HG02642 (cell line): ENCODE data around the gene MEGF11.

ENCODE experiments used
- ATAC-seq: cut with Tn5 transposase; IDR thresholded peaks from one replicate; pipeline ENCODE4 v1.9.1; 2021; ENCODE audit warnings: mild to moderate bottlenecking; ENCODE audit not compliant: unreplicated experiment, poor library complexity

The MEGF11 gene

DNA sequence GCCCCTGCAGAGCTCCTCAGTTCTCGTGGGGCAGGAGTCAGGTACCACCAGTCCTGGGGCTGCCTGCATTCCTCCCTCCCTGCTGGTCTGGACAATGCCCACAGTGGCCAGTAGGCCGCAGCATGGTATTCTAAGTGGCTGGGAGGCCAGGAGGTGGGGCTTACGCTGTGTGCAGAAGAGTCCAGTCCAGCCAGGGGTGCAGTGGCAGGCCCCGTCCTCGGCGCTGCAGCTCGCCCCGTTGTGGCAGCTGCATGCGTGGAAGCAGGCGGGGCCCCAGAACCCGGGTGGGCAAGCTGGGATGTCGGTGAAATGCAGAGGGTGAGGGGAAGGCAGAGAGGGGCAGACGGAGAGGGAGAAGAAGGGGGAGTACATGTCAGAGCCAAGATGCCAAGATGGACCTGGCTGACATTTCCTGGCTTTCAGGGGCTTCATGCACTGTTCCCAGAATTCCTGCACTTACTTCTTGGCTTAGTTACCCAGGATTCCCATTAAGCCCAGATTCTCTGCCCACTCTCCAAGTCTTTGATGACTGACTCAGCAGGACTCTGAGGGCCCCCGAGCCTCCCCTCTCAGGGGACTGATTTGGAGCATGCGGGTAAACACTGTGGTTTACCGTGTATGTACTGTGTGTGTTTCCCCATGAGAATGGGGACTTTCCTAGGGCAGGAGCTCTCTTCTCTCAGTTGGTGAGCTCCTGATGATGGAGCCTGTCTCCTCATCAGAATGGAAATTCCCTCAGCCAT lies 336.7 kb downstream of the MEGF11 start:
- peak; percentile 59 for ATAC-seq

DNA sequence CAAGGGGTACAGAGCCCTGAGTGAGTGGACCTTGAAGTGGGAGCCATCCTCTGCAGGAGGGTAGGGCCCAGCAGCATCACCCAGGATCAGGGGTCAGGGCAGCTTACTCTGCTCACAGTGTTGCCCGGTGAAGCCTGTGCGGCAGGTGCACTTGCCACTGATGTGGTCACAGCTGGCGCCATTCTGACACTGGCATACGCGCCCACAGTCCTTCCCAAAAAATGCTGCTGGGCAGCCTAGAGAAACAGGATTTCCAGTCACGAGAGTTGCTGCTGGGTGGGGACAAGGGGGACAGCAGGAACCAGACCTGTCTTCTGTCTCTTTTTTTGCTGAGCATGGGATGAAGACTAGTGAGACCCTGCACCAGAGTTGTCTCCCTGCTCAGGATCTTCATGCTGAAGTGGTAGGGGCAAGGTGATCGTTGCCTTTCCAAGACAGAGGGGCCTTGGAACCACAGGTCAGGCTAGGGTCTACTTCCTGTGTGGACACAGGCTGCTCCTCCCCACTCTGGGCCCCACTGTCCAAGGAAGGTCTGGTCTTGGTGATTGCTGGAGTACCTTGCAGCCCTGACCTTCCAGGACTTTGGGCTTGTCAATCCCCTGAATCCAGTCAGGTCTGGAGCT lies 337.4 kb downstream of the MEGF11 start:
- ATAC-seq, result no peak

DNA sequence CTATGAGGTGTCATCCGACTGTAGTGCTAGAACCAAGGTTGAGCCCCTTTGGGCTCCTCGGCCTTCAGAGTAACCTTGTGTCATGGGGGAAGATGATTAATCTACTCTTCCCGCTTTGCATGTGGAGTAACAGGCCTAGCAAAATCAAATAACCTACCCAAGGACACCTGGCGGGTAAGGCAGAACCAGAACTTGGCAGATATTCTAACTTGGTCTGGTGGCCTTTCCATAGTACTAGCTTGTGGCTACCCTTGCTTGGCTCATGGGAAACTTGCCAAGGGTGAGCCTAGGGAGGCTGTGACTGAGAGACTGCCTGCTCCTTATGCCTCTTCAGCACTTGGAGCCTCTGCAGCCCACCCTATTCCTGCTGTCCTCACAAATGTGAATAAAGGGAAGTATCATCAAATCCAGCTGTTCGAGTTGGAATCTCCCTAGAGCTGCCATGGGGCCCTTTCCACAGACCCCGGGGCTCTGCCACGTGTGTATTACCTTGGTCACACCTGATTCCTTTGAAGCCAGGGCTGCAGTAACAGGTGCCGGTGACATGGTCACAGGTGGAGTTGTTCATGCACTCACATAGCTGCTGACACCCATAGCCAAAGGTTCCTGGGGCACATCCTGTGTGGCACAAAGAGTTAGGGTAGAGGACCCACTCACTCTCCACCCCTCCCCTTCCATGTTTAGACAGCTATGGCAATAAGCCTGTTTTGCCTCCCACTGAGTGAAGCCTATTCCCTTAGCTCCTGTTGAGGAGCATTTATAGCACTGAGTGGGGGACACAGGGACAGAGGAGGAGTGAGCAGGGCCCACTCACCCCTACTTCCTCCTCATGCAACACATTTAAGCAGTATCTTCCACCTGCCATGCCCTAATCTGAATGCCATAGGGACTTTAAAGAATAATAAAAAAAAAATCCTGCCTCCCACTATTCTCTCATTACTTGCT lies 338.3 kb downstream of the MEGF11 start:
- ATAC-seq, result no peak

DNA sequence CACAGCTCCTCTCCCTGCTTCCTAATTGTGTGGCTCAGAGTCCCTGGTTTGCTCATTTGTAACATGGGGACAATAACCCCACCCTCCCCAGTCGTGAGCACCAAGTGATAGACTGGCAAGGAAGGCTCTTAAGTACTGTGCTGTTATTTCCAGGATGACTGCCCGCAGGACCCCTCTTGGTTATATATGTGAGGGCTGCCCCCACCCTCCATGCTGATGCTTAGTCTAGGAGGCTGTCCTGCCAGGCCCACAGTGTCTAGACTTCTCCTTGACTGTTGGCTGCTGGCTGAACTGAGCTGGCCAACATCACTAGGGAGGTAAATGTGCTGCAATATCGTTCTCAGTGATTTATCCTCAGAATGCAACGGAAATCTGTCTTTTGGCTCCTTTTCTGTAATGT lies 339.2 kb downstream of the MEGF11 start:
- ATAC-seq, result no peak

DNA sequence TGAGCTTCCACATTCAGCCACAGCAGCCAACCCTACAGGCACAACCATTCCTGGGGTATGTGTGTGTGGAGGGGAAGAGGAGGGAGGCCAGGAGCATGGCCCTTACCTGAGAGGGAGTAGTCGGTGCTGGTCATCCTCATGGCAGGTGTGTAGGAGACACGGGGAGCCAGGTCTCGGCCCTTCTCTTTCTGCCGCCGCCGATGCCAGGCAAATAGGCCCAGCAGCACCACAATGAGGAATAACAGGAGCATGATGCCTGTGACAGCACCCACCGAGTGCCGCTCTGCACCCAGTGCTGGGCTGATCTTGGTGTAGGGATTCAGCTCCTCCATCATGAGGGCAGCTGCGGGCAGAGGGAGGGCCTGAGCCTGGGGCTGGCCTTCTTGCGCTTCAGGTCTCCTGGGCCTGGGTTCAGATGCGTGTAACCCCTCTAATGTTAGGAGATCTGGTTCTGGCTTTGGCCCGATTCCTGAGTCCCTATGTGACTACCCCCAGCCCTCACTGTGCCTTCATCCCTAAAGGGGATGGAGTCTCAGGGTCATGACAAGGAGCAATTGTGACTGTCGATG lies 339.8 kb downstream of the MEGF11 start:
- ATAC-seq, result no peak

DNA sequence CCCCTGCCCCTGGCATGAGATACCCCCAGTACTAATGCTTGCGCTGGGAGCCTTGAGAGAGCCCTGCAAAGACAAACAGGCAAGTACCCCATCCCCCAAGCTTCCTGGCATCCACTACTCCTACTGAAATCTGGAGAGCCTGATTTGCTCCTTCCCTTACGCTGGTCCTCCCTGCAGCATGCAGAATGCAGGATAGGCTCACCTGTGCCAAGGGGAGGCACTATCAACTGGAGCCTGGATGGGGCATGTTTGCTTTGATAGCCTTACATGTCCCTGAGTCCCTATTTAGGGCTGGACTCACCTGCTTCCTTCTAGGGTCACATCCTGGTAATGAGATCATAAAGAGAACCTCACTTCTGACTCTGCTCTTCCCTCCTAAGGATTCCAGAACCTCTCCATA lies 341.3 kb downstream of the MEGF11 start:
- no peak for ATAC-seq

DNA sequence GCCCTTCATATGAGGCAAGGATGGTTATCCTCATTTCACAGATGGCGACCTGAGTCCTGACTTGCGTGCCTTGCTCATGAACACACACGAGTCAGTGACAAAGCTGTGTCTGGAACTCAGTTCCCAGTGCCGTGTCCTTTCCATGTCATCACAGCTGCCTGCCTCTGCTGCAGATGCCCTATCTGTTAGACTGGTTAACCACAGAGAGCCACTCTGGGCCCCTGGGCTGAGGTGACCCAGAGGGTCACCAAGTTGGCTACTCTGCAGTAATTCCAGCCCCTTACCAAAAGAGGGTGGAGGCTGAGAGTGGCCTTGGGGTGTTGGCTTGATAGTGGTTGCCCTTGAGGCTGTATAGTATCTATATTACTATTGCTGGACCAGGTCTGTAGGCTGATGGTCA lies 343.2 kb downstream of the MEGF11 start:
- no peak for ATAC-seq

DNA sequence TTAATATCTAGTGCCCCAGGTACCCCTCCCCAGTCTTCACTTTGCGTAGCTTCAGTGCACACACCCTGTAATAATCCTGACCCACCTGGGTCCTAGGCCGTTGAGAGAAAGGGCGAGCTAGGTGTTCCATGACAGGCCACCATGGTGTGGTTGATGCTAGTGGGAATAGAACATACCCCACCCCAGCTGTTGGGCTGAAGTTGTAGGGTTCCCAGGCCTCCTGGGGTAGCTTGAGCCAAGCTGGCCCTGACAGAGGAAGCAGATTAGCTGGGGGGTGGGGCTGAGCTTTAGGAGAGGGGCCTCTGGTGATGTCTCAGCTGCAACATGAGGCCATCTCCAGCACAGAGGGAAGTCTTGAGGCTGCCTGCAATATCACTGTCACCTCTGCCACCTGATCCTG lies 343.7 kb downstream of the MEGF11 start:
- ATAC-seq, result no peak

DNA sequence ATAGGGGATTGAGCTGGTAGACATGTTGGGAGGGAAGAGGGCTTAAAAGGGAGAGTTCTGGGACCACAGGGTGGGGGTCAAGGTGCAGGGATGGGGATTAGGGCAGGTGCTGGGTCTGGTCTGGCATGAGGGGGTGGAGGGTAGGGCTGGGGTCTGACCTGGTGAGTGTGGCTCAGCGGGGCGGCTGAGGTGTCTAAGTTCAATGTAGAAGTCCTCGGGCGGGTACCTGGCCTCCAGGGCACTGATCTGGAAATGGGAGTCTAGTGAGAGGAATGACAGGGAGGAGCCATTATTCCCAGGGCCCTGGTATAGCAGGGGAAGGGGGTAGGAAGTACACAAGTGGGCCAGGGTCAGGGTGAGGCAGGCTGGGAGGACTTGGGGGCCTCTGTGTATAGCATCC lies 344.7 kb downstream of the MEGF11 start:
- no peak for ATAC-seq

DNA sequence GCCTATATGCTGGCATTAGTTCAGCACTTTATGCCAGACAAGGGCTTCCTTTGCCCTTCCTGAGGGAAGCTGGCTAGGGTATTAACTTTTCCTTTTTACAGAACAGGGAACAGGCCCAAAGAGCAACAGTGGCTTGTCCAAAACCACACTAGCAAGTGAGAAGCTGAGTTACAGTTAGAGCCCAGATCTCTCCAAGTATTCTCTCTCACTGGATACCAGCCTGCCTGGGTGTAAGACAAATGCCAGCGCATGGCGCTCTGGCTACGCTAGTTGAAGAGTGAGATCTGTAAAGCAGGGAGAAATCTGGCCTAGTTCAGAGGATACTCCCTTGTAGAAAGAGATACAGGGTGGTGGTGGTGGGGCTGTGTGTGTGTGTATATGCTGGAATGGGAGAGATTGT lies 345.9 kb downstream of the MEGF11 start:
- no peak for ATAC-seq

DNA sequence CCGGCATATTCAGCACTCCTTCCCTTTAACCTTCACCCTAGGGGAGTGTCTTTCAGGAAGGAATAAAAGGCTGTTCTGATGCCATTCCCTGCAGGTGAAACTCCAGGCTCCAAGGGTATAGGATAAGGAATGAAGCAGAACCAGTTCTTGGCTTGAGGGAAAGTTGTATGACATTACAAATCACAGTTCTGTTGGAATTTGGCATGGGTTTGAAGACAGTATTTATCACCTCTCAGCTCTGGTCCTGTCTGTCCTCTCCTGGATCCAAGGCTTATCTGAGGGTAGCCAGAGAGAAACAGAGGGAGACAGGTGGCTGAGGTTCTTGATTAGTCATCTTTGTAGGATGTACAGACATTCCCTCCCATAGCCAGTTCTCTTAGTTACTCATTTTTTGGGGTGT lies 347.2 kb downstream of the MEGF11 start:
- no peak for ATAC-seq

DNA sequence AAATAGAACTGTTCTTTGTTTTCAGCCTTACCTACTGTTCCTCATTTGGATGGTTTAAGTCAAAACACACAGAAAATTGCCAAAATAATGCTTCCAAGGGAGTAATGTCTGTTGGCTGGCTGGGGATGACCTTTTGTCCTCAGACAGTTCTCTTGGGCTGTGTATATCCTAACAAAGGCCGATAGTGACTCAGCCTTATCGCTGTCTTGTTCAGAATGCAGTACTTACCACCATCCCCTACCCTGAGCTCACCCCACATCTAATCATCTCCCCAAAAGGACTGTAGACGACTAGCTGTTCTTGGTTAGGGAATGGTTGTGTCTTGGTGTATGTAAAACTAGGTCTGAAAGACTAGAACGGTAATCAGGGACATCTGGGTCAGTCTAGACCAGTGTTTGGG lies 349.2 kb downstream of the MEGF11 start:
- no peak for ATAC-seq

DNA sequence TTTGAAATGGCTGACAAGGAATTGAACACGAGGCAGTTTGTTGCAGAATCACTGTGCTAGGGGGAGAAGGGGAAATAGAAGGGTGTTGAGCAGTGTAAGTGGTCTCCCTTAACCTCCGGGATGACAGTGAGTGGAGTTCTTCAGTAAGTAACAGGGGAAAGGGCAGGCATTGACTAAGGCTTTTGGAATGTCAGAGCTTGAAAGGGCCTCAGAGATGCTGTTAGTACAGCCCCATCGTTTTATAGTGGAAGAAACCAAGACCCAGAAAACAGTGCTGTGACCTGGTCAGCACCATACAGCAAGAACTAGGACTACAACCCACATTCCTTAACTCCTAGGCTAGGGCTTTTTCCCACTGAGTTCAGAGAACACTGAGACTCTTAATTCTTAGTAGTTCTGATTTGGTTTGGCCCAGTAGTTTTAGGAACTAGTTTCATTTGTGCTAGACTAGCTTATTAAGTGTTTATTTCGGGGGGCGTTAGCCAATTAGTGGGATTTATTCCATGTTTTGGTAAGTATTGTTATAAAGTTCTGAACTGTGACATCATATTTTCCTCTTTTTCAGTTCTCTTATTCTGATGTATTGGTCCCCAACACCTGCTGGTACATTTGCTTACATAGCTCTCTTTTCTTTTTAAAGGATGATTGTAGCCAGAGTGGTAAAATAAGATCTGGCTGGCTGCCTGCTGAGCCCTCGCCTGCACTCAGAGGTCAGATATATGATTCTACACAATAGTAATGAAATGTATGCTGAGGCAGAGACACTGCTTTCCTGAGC lies 350.1 kb downstream of the MEGF11 start:
- no peak for ATAC-seq

DNA sequence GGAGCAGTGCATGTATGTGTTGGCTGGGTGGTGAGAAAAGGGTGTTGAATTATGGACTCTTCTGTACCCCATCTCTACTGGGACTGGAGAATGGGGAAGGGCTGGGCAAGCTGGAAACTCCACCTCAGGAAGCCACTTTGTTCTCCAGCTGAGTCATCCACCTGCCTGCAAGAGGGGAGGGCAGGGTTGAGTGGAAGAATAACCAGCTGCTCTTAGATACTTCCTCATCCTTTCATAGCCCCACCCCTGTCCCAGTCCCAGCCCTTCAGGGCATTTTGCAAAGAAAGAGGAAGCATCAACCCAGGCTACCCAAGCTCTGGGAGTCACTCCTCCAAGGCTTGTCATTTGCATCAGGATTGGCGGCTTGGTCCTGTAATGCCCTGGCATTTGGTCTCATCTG lies 351.2 kb downstream of the MEGF11 start:
- peak; percentile 76 for ATAC-seq

DNA sequence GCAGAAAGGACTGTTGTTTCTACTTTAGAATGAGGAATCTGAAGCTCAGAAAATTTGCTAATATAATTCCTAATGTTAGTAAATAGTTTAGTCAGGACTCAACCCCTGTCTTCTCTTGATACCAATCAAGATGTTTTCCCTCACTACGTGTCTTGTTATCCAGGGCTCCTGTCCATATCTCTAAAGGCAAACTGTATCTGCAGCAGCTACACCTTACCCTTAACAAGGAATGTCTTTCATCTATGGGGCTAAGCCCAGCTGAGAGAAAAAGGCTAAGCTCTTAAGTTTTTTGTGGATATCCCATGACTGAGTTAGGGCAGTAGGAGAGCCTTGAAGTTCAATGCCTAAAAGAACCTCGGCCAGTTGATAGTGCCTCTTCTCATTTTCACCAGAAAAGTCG lies 351.7 kb downstream of the MEGF11 start:
- no peak for ATAC-seq

DNA sequence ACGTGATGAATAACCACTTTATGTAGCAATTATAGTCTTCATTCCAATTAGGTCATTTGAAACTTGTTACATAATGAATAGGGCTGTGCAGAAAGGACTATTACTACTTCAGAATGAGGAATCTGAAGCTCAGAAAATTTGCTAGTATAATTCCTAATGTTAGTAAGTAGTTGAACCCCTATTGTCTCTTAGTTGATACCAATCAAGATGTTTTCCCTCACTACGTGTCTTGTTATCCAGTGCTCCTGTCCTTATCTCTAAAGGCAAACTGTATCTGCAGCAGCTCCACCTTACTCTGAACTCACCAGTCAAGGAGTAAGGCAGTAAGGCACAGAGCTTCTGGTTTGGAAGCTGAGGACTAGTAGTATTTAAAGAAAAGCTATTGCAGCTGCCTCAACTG lies 352.2 kb downstream of the MEGF11 start:
- ATAC-seq, result no peak

DNA sequence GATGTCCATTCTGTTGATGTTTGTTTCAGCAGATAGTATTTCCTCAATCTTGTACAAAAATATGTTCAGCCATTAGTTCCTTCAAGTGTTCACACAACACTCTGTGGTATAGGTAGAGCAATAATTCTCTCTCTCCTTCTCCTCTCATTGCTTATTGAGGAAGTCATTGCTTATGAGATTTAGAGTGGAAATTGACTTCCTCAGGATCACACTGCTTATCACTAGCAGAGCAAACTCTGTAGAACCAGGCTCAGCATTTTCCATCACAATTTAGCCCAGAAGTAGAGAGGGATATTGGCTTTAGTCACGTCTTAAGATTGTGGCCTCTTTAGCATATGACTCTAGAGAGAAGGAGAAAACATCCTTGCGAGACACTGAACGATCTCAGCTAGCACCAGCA lies 353.1 kb downstream of the MEGF11 start:
- no peak for ATAC-seq

DNA sequence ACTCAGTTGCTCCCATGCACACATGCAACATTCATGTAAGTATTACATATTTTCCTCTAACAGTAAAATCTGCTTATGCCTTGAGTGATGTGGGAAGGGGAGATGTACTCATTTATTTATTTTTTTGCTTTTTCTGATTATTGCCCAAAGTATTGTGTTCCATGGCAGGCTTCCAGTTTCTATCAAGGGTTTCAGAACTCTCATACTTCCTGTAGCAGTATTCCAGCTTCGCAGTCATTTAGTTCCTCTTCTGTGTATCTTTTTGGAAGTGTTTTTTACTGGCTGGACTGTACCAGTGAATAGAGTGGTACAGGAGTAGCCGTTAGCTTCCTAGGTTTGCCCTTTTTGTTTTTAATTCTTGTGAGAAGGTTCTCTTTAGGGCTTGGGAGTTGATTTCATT lies 357.3 kb downstream of the MEGF11 start:
- no peak for ATAC-seq

DNA sequence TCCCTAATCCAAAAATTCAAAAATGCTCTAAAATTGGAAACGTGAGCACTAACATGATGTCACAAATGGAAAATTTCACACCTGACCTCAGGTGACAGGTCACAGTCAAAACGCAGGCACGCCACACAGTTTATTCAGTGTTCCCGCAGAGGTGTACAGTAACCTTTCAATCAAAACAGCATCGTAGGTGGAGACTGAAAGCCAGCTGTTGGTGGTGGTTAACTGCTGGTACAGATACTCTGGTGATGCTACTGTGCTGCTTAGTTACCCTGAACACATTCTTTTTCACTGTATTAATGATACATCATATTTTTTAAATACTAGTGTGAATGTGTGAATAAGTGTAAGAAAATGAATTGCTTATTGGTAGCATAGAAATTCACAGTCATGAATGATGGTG lies 360.5 kb downstream of the MEGF11 start:
- no peak for ATAC-seq

DNA sequence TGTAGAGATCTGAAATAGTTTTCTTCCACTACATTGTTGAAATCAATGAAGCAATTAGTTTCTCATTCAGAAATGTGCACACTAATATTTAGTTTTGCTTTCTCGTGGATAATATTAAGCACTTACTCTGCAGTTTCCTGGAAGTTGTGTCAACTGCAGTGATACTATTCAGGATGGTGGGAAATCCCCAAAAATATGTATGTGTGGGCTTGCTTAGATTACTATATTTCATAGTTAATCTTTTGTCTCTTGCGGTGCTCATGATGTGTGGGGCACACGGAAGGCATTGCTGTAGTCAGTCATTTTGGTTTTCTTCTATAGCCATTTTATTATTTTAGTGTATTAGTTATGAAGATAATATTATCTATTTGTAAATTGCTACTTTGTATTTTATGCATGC lies 364.6 kb downstream of the MEGF11 start:
- no peak for ATAC-seq
